ENCODE results near the gene SLC17A9. TPM values are rescaled to one million over a fixed set of nuclear protein-coding genes. Genes with fewer than 3 reads are reported as not detected.

SLC17A9 gene
- total RNA-seq, 1 experiment from 2014 or later = 0.28 TPM

GRCh38 chr20:62982124-62983075, 29.9 kb downstream of the SLC17A9 start:
- Histone ChIP-seq H3K36me3 (ENCODE audit: control insufficient read depth, insufficient read depth, low read length) (no peaks in the 10 kb centered on the region), H3K4me1 (ENCODE audit: control insufficient read depth, insufficient read depth, low read length) (peaks cover 6% of the 10 kb centered on the region; the same call in 1 of the 2 replicates), H3K9me3 (ENCODE audit: control insufficient read depth, insufficient read depth, low read depth, low read length) (no peaks in the 10 kb centered on the region), H3K4me3 (ENCODE audit: low read depth in 2 of 2, low read length in 2 of 2) (no peak overlapping the region), H3K27ac (ENCODE audit: low read length) (no peak overlapping the region), H3K27me3 (ENCODE audit: control insufficient read depth, insufficient read depth, low read length) (no peaks in the 10 kb centered on the region)
- ChIA-PET POLR2A (no interaction called here), CTCF (interaction anchor here (1.1 kb wide), 1 partner anchor 10 kb away, joined by 3 read pairs; no protein-coding TSS in a partner anchor)
- no TSS peak for BruUV-seq (replicated peaks)
- DNase-seq (ENCODE audit: low read depth, low spot score) (no peak), ATAC-seq (no peak)
- intact Hi-C loops (cut with micrococcal nuclease; ENCODE audit: unreplicated experiment) (no loop called here), in situ Hi-C loops (cut with HindIII; ENCODE audit: low pct_unique_long_range_greater_than_20kb, low sequenced_read_pairs) (no loop called here)
- no peak for TF ChIP-seq REST (IDR thresholded peaks at IDR 0.05; ENCODE audit: insufficient read depth in 1 of 2, low read depth in 2 of 2, low read length in 1 of 2)
- no peak for TF ChIP-seq SIN3A (IDR thresholded peaks at IDR 0.05; ENCODE audit: borderline replicate concordance, insufficient read depth, low read depth, low read length)
- TF ChIP-seq CTCF (IDR thresholded peaks at IDR 0.05) = no peak
- TF ChIP-seq POLR2AphosphoS5 (IDR thresholded peaks at IDR 0.05; ENCODE audit: low read depth, low read length) = no peak
- no peak for TF ChIP-seq TCF7L2 (IDR thresholded peaks at IDR 0.05; ENCODE audit: low read depth, low read length)

- in situ Hi-C loops (cut with HindIII; ENCODE audit: low pct_unique_long_range_greater_than_20kb, low sequenced_read_pairs) (no loop called here), intact Hi-C loops (cut with micrococcal nuclease; ENCODE audit: unreplicated experiment) (no loop called here)
- no peak for TF ChIP-seq REST (IDR thresholded peaks at IDR 0.05; ENCODE audit: insufficient read depth in 1 of 2, low read depth in 2 of 2, low read length in 1 of 2)
- TF ChIP-seq POLR2AphosphoS5 (IDR thresholded peaks at IDR 0.05; ENCODE audit: low read depth, low read length) = no peak
- TF ChIP-seq TCF7L2 (IDR thresholded peaks at IDR 0.05; ENCODE audit: low read depth, low read length) = no peak
- TF ChIP-seq CTCF (IDR thresholded peaks at IDR 0.05) = no peak
- TF ChIP-seq SIN3A (IDR thresholded peaks at IDR 0.05; ENCODE audit: borderline replicate concordance, insufficient read depth, low read depth, low read length) = no peak
- ChIA-PET CTCF (no interaction called here), POLR2A (no interaction called here)
- H3K36me3 ChIP-seq (ENCODE audit: control insufficient read depth, insufficient read depth, low read length) = no peaks in the 10 kb centered on the region
- no peaks in the 10 kb centered on the region for H3K9me3 ChIP-seq (ENCODE audit: control insufficient read depth, insufficient read depth, low read depth, low read length)
- no peak for ATAC-seq
- H3K4me3 ChIP-seq (ENCODE audit: low read depth in 2 of 2, low read length in 2 of 2) = no peak overlapping the region
- BruUV-seq (replicated peaks) = no TSS peak
- no peak overlapping the region for H3K27ac ChIP-seq (ENCODE audit: low read length)
- peaks cover 6% of the 10 kb centered on the region; the same call in 1 of the 2 replicates for H3K4me1 ChIP-seq (ENCODE audit: control insufficient read depth, insufficient read depth, low read length)
- H3K27me3 ChIP-seq (ENCODE audit: control insufficient read depth, insufficient read depth, low read length) = no peaks in the 10 kb centered on the region
- no peak for DNase-seq (ENCODE audit: low read depth, low spot score)
Measured at GRCh38 chr20:62983210-62983609, 30.7 kb downstream of the SLC17A9 start.

Measured in Panc1 (cell line).